Measurements from ENCODE around the gene PLXNA4.

Gene PLXNA4

GRCh38 chr7:132499065-132499464 is 77.2 kb downstream of the PLXNA4 start:
- TF ChIP-seq CTCF (conservative IDR thresholded peaks at IDR 0.05; ENCODE audit: low read depth): no peak
- no peak overlapping the region for H3K27ac ChIP-seq
- POLR2A ChIA-PET (ENCODE audit: low non-redundant PET): no interaction called here
- DNase-seq (ENCODE audit: low spot score): no peak
- CTCF ChIA-PET: no interaction called here

GRCh38 chr7:132498319-132498718 is 78.0 kb downstream of the PLXNA4 start:
- no peak for DNase-seq (ENCODE audit: low spot score)
- no peak overlapping the region for H3K27ac ChIP-seq
- ChIA-PET POLR2A (ENCODE audit: low non-redundant PET) (no interaction called here), CTCF (no interaction called here)
- TF ChIP-seq CTCF (conservative IDR thresholded peaks at IDR 0.05; ENCODE audit: low read depth): no peak

DNA sequence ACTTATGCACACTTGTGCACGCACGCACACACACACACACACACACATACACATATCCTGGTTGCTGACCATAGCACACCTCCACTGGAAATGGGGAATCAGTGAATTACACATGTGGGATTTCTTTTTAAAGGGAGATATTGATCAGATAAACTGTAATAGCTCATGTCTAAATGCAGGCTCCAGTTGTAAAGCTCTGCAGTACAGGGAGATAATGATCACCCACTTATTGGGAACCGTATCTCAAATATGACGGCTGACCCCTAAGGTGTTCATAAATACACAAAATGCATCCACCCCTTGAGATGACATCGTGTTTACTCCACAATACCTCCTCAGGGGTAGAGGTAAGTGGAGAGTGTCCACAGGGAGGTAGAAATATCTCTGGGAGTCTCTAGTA is 79.2 kb downstream of the PLXNA4 start:
- no peak overlapping the region for H3K27ac ChIP-seq
- POLR2A ChIA-PET (ENCODE audit: low non-redundant PET): no interaction called here
- DNase-seq (ENCODE audit: low spot score): no peak
- no peak for TF ChIP-seq CTCF (conservative IDR thresholded peaks at IDR 0.05; ENCODE audit: low read depth)
- CTCF ChIA-PET: no interaction called here

DNA sequence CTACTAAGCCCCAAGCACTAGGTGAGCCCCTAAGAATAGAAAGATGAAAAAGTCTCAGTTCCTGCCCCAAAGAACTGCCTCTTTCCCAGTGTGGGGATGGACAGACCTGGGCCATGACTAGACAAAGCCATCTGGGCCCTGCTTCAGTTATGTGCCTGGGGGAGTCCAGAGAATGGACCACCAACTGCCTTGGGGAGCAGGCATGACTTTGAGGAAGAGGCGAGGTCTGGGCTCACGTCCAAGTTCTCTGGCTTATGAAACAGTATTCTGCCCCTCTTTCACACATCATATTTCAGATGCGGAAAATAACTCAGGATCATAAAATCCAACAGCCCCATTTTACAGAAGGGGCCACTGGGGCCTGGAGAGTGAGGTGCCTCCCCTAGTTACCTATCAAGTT is 80.3 kb downstream of the PLXNA4 start:
- ChIA-PET POLR2A (ENCODE audit: low non-redundant PET) (no interaction called here), CTCF (no interaction called here)
- H3K27ac ChIP-seq: no peak overlapping the region
- no peak for TF ChIP-seq CTCF (conservative IDR thresholded peaks at IDR 0.05; ENCODE audit: low read depth)
- no peak for DNase-seq (ENCODE audit: low spot score)

GRCh38 chr7:132494474-132494873 is 81.8 kb downstream of the PLXNA4 start:
- DNase-seq (ENCODE audit: low spot score): no peak
- TF ChIP-seq CTCF (conservative IDR thresholded peaks at IDR 0.05; ENCODE audit: low read depth): no peak
- ChIA-PET POLR2A (ENCODE audit: low non-redundant PET) (no interaction called here), CTCF (no interaction called here)
- H3K27ac ChIP-seq: no peak overlapping the region

GRCh38 chr7:132492823-132493445 is 83.3 kb downstream of the PLXNA4 start:
- H3K27ac ChIP-seq: no peak overlapping the region
- ChIA-PET CTCF (no interaction called here), POLR2A (ENCODE audit: low non-redundant PET) (no interaction called here)
- no peak for DNase-seq (ENCODE audit: low spot score)
- TF ChIP-seq CTCF (conservative IDR thresholded peaks at IDR 0.05; ENCODE audit: low read depth): no peak
